IMR-90 (cell line): ENCODE results near the gene BARD1. TPM values are rescaled to one million over a fixed set of nuclear protein-coding genes. Genes with fewer than 3 reads are reported as not detected.

Experiments used
- ATAC-seq: fragments of 200-7000 bp; cut with Tn5 transposase; 2 replicates; pipeline ENCODE4 v1.9.1; 2020; ENCODE audit warnings: low read depth, mild to moderate bottlenecking, moderate library complexity
- BruUV-seq: library from RNA; stranded (reverse); fragments of 400-500 nt; replicated peaks from 2 replicates; lab custom pipeline; 2021; lab: Mats Ljungman, UMichigan
- CTCF ChIA-PET: fragments of 300-600 bp; formaldehyde crosslinking; extraction: SDS; loops from one replicate; lab custom pipeline; 2021; ENCODE audit warnings: antibody characterized with exemption; lab: Yijun Ruan, JAX
- POLR2A ChIA-PET: fragments of 300-600 bp; sonication (Branson Sonifier 250); formaldehyde crosslinking; loops from one replicate; lab custom pipeline; 2022; ENCODE audit warnings: antibody characterized with exemption; ENCODE audit not compliant: unreplicated experiment; lab: Charles Lee
- DNase-seq: peaks from one replicate; pipeline ENCODE4 v3.0.0; 2013
- H2AFZ ChIP-seq: replicated peaks from 2 replicates; pipeline ENCODE3; 2013; ENCODE audit warnings: low read length, mild to moderate bottlenecking; ENCODE audit not compliant: poor library complexity
- H2AK5ac ChIP-seq: 2 replicates; pipeline ENCODE4 v1.6.1; 2013; ENCODE audit warnings: low read depth, low read length, inconsistent platforms
- H2AK9ac ChIP-seq: replicated peaks from 2 replicates; pipeline ENCODE3; 2013; ENCODE audit warnings: mild to moderate bottlenecking, low read depth, low read length, moderate library complexity; ENCODE audit not compliant: poor library complexity
- H2BK120ac ChIP-seq: 2 replicates; pipeline ENCODE4 v1.6.1; 2013; ENCODE audit warnings: low read depth, low read length, inconsistent platforms
- H2BK15ac ChIP-seq: 3 replicates; pipeline ENCODE4 v1.6.1; 2013; ENCODE audit warnings: low read depth, low read length, inconsistent platforms
- H2BK20ac ChIP-seq: 2 replicates; pipeline ENCODE4 v1.6.1; 2013; ENCODE audit warnings: low read depth, mild to moderate bottlenecking, inconsistent platforms, low read length, moderate library complexity
- H2BK5ac ChIP-seq: 2 replicates; pipeline ENCODE4 v1.6.1; 2013; ENCODE audit warnings: mild to moderate bottlenecking, low read depth, low read length, inconsistent platforms; ENCODE audit not compliant: poor library complexity, severe bottlenecking
- H3K14ac ChIP-seq: replicated peaks from 2 replicates; pipeline ENCODE4 v1.6.1; 2013; ENCODE audit warnings: low read depth, low read length, inconsistent platforms
- H3K18ac ChIP-seq: 2 replicates; pipeline ENCODE4 v1.6.1; 2013; ENCODE audit warnings: low read depth, low read length, control low read depth
- H3K23ac ChIP-seq: 2 replicates; pipeline ENCODE4 v1.6.1; 2013; ENCODE audit warnings: low read depth, low read length, inconsistent platforms
- H3K27ac ChIP-seq: 2 replicates; pipeline ENCODE4 v1.5.1; 2013; ENCODE audit warnings: mild to moderate bottlenecking, control low read depth, low read length; ENCODE audit not compliant: insufficient read depth
- H3K27me3 ChIP-seq: 2 replicates; pipeline ENCODE4 v1.6.1; 2013; ENCODE audit warnings: low read length; ENCODE audit not compliant: control insufficient read depth, insufficient read depth
- H3K36me3 ChIP-seq: 2 replicates; pipeline ENCODE4 v1.6.1; 2013; ENCODE audit warnings: low read length, mixed read lengths; ENCODE audit not compliant: control insufficient read depth, insufficient read depth
- H3K4ac ChIP-seq: 2 replicates; pipeline ENCODE4 v1.6.1; 2013; ENCODE audit warnings: low read depth, low read length, inconsistent platforms
- H3K4me1 ChIP-seq: 2 replicates; pipeline ENCODE4 v1.6.1; 2013; ENCODE audit warnings: low read length, mixed read lengths; ENCODE audit not compliant: control insufficient read depth, insufficient read depth
- H3K4me2 ChIP-seq: 2 replicates; pipeline ENCODE4 v1.6.1; 2013; ENCODE audit warnings: low read depth, mild to moderate bottlenecking, control low read depth, low read length, moderate library complexity
- H3K4me3 ChIP-seq: 2 replicates; pipeline ENCODE4 v1.5.1; 2013; ENCODE audit warnings: low read depth, mild to moderate bottlenecking, control low read depth, low read length, moderate library complexity; ENCODE audit not compliant: insufficient read depth
- H3K56ac ChIP-seq: 2 replicates; pipeline ENCODE4 v1.6.1; 2013; ENCODE audit warnings: low read length, inconsistent platforms; ENCODE audit not compliant: insufficient read depth; ENCODE audit errors: extremely low read depth
- H3K79me1 ChIP-seq, 2 experiments: 2 replicates each; pipeline ENCODE4 v1.6.1; 2013; ENCODE audit warnings: low read length in 2 of 2, inconsistent platforms in 1 of 2, low read depth in 1 of 2
- H3K9ac ChIP-seq: 2 replicates; pipeline ENCODE4 v1.6.1; 2013; ENCODE audit warnings: low read depth, low read length, control low read depth
- H3K9me1 ChIP-seq: 2 replicates; pipeline ENCODE4 v1.6.1; 2013; ENCODE audit warnings: low read length, inconsistent platforms; ENCODE audit not compliant: insufficient read depth
- H3K9me3 ChIP-seq: 2 replicates; pipeline ENCODE4 v1.6.1; 2013; ENCODE audit warnings: low read length; ENCODE audit not compliant: control insufficient read depth, insufficient read depth
- H4K20me1 ChIP-seq: 2 replicates; pipeline ENCODE4 v1.6.1; 2013; ENCODE audit warnings: low read length, inconsistent platforms; ENCODE audit not compliant: insufficient read depth
- H4K5ac ChIP-seq: 2 replicates; pipeline ENCODE4 v1.6.1; 2013; ENCODE audit warnings: mild to moderate bottlenecking, low read depth, low read length, control low read depth
- H4K8ac ChIP-seq, 2 experiments: 2 replicates each; pipeline ENCODE4 v1.6.1; 2013; ENCODE audit warnings: low read depth in 2 of 2, low read length in 2 of 2, control low read depth in 1 of 2, inconsistent platforms in 1 of 2
- H4K91ac ChIP-seq: 2 replicates; pipeline ENCODE4 v1.6.1; 2013; ENCODE audit warnings: low read depth, low read length, inconsistent platforms; ENCODE audit not compliant: insufficient read depth
- CEBPB ChIP-seq: IDR thresholded peaks from 2 replicates; pipeline ENCODE4 v1.6.1; 2012; ENCODE audit warnings: low read depth, low read length, improper control_type of control experiment
- MXI1 ChIP-seq: IDR thresholded peaks from 2 replicates; pipeline ENCODE4 v1.6.1; 2012; ENCODE audit warnings: low read depth, mild to moderate bottlenecking, low read length, moderate library complexity, borderline replicate concordance
- POLR2A ChIP-seq: IDR thresholded peaks from 2 replicates; pipeline ENCODE4 v1.6.1; 2012; ENCODE audit warnings: mild to moderate bottlenecking, low read depth, low read length
- RAD21 ChIP-seq: IDR thresholded peaks from 2 replicates; pipeline ENCODE4 v1.6.1; 2012; ENCODE audit warnings: low read length, improper control_type of control experiment
- RCOR1 ChIP-seq: IDR thresholded peaks from 2 replicates; pipeline ENCODE4 v1.6.1; 2012; ENCODE audit warnings: mild to moderate bottlenecking, low read length, improper control_type of control experiment; ENCODE audit not compliant: insufficient replicate concordance
- RFX5 ChIP-seq: IDR thresholded peaks from 2 replicates; pipeline ENCODE4 v1.8.0; 2012; ENCODE audit warnings: low read depth, mild to moderate bottlenecking, low read length, moderate library complexity
- dilution Hi-C: fragments of 300-500 bp; cut with HindIII; formaldehyde crosslinking; loops from one replicate; pipeline ENCODE4 v1.14.3; 2018; ENCODE audit warnings: low sequenced_read_pairs; ENCODE audit not compliant: unreplicated experiment
- in situ Hi-C: fragments of 300-500 bp; cut with MboI; formaldehyde crosslinking; loops from 3 replicates; pipeline ENCODE4 v1.14.3; 2019; ENCODE audit warnings: low sequenced_read_pairs, inconsistent platforms, mixed read lengths
- intact Hi-C: fragments of 100-400 bp; cut with micrococcal nuclease; formaldehyde crosslinking; loops from 2 replicates; pipeline ENCODE4 v1.10.0; 2022
- polyA plus RNA-seq, 3 experiments: library from polyadenylated mRNA; depleted of rRNA; stranded (reverse); fragments of >200 nt; gene quantifications; 2 replicates each; pipeline ENCODE4 v1.2.3, GENCODE V29; 2012; ENCODE audit warnings: low replicate concordance in 1 of 3
- total RNA-seq: library from RNA; depleted of rRNA; stranded (reverse); fragments of >200 nt; gene quantifications from 2 replicates; pipeline ENCODE4 v1.2.3, GENCODE V29; 2012

BARD1 gene
- total and polyA plus RNA-seq, 2 of the 4 experiments (the other 2 are of a cell fraction), result 3.1 to 34.6 TPM

GRCh38 chr2:214747992-214748391, 61.5 kb downstream of the BARD1 start:
- TF ChIP-seq CEBPB, result no peak
- no peak for TF ChIP-seq RFX5
- no peak for TF ChIP-seq POLR2A
- TF ChIP-seq MXI1, result no peak
- no peak for TF ChIP-seq RCOR1
- TF ChIP-seq RAD21, result no peak
- Histone ChIP-seq H2BK5ac (no peak overlapping the region), H3K9me1 (no peaks in the 10 kb centered on the region), H3K4me1 (no peaks in the 10 kb centered on the region), H3K27me3 (no peaks in the 10 kb centered on the region), H2BK120ac (no peak overlapping the region), H2AK9ac (no peak overlapping the region), H2AFZ (no peak overlapping the region), H3K27ac (no peak overlapping the region), H3K4me3 (no peak overlapping the region), H3K18ac (no peak overlapping the region), H3K9me3 (no peaks in the 10 kb centered on the region), H2BK20ac (no peak overlapping the region), H3K4me2 (no peak overlapping the region), H3K79me1 (peaks cover 3 to 6% of the 10 kb centered on the region in 2 experiments; a peak in 2 of 4 replicates), H4K91ac (no peak overlapping the region), H3K23ac (no peak overlapping the region), H3K14ac (no peak overlapping the region), H3K36me3 (peaks cover 4% of the 10 kb centered on the region; the same call in 1 of the 2 replicates), H4K20me1 (no peaks in the 10 kb centered on the region), H3K9ac (no peak overlapping the region), H4K5ac (no peak overlapping the region), H3K4ac (no peak overlapping the region), H2BK15ac (no peak overlapping the region), H4K8ac (no peak overlapping the region), H3K56ac (no peak overlapping the region), H2AK5ac (no peak overlapping the region)
- DNase-seq (no peak), ATAC-seq (no peak)
- intact Hi-C loops, result no loop called here
- in situ Hi-C loops, result no loop called here
- dilution Hi-C loops, result no loop called here
- ChIA-PET CTCF (no interaction called here), POLR2A (no interaction called here)
- BruUV-seq, result no TSS peak
